BE2C (cell line): Measurements from ENCODE around the gene FARP1.
A peak's percentile ranks its signal among the peaks of the same experiment; 100 is the strongest.

Experiments used
- DNase-seq: peaks from one replicate; pipeline ENCODE4 v3.0.0-alpha.2; 2020
- H3K27me3 ChIP-seq: fragments of 250-450 bp; sonication (Bioruptor Pico); 2 replicates; pipeline ENCODE4 v1.5.1; 2020; ENCODE audit warnings: mild to moderate bottlenecking
- H3K36me3 ChIP-seq: fragments of 250-450 bp; sonication (Bioruptor Pico); 2 replicates; pipeline ENCODE4 v1.5.1; 2020; ENCODE audit warnings: mild to moderate bottlenecking
- H3K4me1 ChIP-seq: fragments of 250-450 bp; sonication (Bioruptor Pico); 2 replicates; pipeline ENCODE4 v1.5.1; 2020
- H3K4me3 ChIP-seq: 2 replicates; pipeline ENCODE4 v1.5.1; 2011; ENCODE audit warnings: low read depth, low read length
- H3K9me3 ChIP-seq: fragments of 250-450 bp; sonication (Bioruptor Pico); 2 replicates; pipeline ENCODE4 v1.5.1; 2020
- TF ChIP-seq, protein P1 (sequence below): IDR thresholded peaks from 2 replicates; pipeline ENCODE4 v1.5.1; 2012; ENCODE audit warnings: mild to moderate bottlenecking, low read depth, low read length

FARP1 gene

DNA sequence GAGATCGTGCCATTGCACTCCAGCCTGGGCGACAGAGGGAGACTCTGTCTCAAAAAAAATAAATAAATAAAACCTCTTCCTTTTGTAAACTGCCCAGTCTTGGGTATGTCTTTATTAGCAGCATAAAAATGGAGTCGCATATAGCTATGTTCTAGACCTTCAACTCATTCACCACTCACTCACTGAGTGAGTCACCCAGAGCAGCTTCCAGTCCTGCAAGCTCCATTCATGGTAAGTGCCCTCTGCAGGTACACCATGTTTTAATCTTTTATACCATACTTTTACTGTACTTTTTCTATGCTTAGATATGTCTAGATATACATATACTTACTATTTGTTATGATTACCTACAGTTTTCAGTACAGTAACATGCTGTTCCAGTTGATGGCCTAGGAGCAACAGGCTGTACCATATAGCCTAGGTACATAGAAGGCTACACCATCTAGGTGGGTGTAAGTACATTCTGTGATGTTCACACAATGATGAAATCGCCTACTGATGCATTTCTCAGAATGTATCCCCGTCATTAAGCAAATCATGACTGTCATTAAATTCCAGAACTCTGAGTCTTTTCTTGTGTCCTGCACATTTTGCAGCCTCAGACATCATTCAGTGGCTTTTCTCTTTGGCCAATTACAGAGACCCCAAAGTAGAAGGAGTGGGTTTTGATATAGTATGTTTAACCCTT is 13.7 kb upstream of the FARP1 start:
- Histone ChIP-seq H3K36me3 (no peaks in the 10 kb centered on the region), H3K4me1 (no peaks in the 10 kb centered on the region; the same call in 1 of the 2 replicates), H3K4me3 (no peak overlapping the region), H3K9me3 (no peaks in the 10 kb centered on the region; the same call in 1 of the 2 replicates), H3K27me3 (no peaks in the 10 kb centered on the region)
- no peak for DNase-seq
- TF ChIP-seq, protein P1, sequence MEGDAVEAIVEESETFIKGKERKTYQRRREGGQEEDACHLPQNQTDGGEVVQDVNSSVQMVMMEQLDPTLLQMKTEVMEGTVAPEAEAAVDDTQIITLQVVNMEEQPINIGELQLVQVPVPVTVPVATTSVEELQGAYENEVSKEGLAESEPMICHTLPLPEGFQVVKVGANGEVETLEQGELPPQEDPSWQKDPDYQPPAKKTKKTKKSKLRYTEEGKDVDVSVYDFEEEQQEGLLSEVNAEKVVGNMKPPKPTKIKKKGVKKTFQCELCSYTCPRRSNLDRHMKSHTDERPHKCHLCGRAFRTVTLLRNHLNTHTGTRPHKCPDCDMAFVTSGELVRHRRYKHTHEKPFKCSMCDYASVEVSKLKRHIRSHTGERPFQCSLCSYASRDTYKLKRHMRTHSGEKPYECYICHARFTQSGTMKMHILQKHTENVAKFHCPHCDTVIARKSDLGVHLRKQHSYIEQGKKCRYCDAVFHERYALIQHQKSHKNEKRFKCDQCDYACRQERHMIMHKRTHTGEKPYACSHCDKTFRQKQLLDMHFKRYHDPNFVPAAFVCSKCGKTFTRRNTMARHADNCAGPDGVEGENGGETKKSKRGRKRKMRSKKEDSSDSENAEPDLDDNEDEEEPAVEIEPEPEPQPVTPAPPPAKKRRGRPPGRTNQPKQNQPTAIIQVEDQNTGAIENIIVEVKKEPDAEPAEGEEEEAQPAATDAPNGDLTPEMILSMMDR: no peak

DNA sequence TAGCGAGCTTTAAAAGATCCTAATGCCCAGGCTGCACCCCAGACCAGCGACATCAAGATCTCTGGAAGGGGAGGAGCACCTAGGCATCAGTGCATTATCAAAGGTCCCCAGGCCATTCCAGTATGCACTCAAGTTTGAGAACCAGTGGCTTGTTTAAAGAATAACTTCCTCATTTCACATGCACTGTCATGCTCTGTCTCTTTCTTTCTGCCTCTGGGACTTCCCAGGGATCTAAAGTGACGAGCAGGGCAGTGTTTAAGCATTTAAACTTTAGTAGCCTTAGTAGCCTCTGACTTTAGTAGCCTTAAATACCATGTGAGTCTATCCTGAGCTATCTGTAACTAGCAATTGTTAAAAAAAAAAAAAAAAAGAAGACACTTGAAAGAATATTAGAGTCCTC is 8.9 kb upstream of the FARP1 start:
- TF ChIP-seq, protein P1: no peak
- H3K4me1 ChIP-seq: no peaks in the 10 kb centered on the region
- no peak overlapping the region for H3K4me3 ChIP-seq
- H3K36me3 ChIP-seq: no peaks in the 10 kb centered on the region
- H3K27me3 ChIP-seq: no peaks in the 10 kb centered on the region
- no peak for DNase-seq
- H3K9me3 ChIP-seq: no peaks in the 10 kb centered on the region

DNA sequence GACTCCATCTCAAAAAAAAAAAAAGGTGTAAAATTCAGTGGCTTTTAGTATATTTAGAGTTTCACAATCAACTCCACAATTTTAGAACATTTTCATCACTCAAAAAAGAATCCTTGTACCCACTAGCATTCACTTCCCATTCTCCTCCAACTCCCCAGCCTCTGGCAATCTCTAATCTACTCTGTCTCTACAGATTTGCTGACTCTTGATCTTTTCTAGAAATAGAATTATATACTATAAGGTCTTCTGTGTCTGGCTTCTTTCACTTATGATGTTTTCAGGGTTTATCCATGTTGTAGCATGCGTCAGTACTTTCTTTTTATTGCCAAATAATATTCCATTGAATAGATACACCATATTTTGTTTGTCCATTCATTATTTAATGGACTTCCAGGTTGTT is 8.0 kb upstream of the FARP1 start:
- Histone ChIP-seq H3K4me3 (no peak overlapping the region), H3K36me3 (no peaks in the 10 kb centered on the region), H3K4me1 (no peaks in the 10 kb centered on the region), H3K27me3 (no peaks in the 10 kb centered on the region), H3K9me3 (no peaks in the 10 kb centered on the region)
- TF ChIP-seq, protein P1: no peak
- no peak for DNase-seq

DNA sequence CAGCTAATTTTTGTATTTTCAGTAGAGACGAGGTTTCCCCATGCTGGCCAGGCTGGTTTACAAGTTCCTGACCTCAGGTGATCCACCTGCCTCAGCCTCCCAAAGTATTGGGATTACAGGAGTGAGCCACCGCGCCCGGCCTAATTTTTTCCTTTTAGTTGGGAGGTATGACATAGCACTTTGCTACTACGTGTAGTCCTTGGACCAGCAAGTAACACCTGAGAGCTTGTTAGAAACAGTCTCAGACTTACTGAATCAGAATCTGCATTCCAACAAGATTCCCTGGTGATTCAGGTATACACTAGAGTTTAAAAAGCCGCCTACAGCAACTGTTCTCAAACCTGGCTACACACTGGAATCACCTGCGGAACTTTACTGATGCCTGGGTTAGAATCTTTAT is 1.8 kb upstream of the FARP1 start:
- no peaks in the 10 kb centered on the region; the same call in 1 of the 2 replicates for H3K27me3 ChIP-seq
- H3K4me3 ChIP-seq: no peak overlapping the region
- H3K9me3 ChIP-seq: no peaks in the 10 kb centered on the region
- no peaks in the 10 kb centered on the region; the same call in 1 of the 2 replicates for H3K4me1 ChIP-seq
- TF ChIP-seq, protein P1: no peak
- no peaks in the 10 kb centered on the region for H3K36me3 ChIP-seq
- no peak for DNase-seq

DNA sequence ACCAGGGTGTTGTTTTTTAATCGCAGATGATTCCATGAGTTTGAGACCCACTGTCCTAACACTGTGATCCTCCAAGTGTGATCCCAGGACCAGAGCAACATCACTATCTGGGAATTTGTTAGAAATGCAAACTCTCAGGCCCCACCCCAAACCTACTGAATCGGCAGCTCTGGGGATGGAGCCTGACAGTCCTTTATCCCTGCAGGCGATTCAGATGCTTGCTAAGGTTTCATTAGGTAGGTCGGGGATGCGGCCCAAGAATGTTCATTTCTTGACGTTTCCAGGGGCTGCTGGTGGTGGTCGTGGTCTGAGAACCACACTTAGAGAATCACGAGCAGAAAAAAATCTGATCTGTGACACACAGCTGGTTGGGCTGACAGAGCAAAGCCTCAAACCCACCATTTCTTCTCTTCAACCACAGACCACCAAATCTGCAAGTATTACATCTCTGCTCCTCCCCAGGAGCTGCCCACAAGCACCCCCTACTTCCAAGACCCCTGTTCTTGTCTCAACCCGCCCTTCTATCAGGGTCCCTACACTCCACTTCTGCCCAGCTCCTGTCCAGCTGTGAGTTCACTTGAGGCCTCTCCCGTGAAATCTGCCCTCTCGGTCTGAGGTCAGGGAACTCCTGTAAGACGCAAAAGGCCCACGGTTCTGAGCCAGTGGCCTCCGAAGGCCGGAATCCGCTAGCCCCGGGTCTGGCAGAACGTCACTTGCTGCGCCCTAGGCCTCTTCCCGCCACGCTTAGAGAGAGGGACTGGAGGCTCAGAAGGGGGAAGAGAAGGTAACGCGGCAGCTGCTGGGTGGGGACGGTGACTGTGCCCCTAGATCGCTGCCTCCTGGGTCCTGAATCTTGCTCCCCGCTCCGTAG is 1.1 kb upstream of the FARP1 start:
- no peaks in the 10 kb centered on the region for H3K9me3 ChIP-seq
- no peak overlapping the region; the same call in 1 of the 2 replicates for H3K4me3 ChIP-seq
- peak; percentile 18 for DNase-seq
- peaks cover under 1% of the 10 kb centered on the region; the same call in 1 of the 2 replicates for H3K4me1 ChIP-seq
- H3K36me3 ChIP-seq: no peaks in the 10 kb centered on the region
- TF ChIP-seq, protein P1: no peak
- H3K27me3 ChIP-seq: no peaks in the 10 kb centered on the region; the same call in 1 of the 2 replicates

DNA sequence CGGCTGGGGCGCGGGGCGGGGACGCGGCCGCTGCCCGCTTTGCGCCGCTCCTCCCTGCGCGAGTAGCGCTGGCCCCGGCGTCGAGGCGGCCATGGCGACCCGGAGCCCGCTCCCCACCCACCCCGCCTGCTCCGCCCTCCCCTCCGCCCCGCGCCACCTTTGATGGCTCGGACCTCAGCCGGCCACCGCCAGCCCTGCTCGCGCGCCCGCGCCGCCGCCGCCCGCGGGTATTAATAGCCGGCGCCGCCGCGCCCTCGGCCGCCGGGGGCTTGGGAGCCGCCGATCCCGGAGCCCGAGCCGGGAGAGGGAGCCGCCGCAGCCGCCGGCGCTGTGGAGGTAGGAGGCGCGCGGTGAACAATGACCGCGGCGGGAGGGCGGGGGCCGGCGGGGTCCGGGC is 261 bp downstream of the FARP1 start:
- H3K4me3 ChIP-seq: peak overlapping the region; percentile 82
- no peak for DNase-seq

More for the DNA sequence above, 261 bp downstream of the FARP1 start:
- H3K4me1 ChIP-seq: peaks cover 4% of the 10 kb centered on the region; the same call in 1 of the 2 replicates
- no peaks in the 10 kb centered on the region for H3K9me3 ChIP-seq
- no peaks in the 10 kb centered on the region; the same call in 1 of the 2 replicates for H3K27me3 ChIP-seq
- no peaks in the 10 kb centered on the region for H3K36me3 ChIP-seq
- TF ChIP-seq, protein P1: no peak
